HG03520 (cell line): ENCODE data around the gene NUB1.

Experiments
- ATAC-seq: cut with Tn5 transposase; IDR thresholded peaks from one replicate; pipeline ENCODE4 v1.9.1; 2021; ENCODE audit warnings: mild to moderate bottlenecking, moderate library complexity; ENCODE audit not compliant: unreplicated experiment

Gene NUB1

DNA sequence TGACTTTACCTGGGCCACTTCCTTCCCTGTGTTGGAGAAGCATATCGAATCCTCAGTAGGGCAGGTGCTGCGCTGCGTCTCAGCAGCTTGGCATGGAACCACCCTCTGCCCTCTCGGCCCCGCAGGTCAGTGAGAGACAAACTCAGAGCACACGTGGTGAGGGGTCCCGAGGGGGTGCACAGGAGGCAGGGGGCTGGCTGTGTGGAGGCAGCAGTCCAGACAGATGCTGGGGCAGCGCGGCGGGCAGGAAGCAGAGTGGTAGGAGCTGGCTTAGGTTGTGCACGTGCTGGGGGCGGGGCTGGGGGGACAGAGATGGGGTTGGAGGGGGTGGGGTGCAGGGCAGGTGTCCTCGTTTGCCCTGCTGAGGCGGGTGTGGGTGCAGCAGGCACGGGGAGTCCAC is 33.1 kb downstream of the NUB1 start:
- ATAC-seq = no peak

- ATAC-seq = no peak
Observed at GRCh38 chr7:151375530-151376217, 34.1 kb downstream of the NUB1 start.

DNA sequence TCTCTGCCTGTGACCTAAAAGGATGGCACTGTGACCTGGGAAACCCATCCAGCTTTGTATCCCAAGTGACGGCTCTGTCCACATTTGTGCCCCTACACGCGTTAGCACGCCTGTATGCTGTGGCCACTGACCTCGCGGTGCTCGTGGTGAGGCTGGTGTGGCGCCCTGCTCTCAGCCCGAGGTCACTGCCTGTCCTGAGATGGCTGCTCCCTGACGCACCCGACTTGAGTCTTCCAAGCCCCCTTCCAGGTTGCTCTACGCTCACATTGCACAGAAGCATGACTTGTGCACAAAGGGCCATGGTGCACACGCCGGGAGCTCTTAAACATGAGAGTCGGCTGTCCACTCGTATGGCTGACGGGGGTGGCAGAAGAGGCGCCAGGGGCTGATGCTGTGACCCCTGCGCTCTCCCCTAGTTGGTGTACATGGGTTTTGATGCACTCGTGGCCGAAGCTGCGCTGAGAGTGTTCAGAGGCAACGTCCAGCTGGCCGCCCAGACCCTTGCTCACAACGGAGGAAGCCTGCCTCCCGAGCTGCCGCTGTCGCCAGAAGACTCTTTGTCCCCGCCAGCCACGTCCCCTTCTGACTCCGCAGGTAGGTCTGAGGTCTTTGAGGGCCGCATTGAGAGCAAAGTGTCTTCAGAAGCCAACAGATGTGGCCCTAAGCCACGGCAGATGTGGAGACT is 34.7 kb downstream of the NUB1 start:
- ATAC-seq = no peak

DNA sequence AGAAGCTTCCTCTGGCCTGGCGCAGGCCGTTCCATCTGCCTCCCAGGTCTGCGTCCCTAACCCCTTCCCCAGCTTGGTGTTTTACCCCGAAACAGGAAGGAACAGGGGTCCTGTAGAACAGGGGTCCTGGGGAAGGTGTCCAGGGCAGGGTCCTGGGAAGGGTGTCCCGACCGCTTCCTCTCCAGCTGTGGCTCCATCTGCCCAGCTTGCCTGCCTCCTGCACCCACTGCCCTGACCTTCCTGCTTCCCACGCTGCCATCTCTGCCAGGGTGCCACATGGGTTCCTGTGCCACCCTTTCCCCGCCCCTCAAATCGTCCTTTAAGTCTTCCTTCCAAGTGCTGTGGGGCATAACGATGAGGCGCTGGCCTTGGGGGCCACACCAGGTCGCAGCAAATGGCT is 35.8 kb downstream of the NUB1 start:
- no peak for ATAC-seq

DNA sequence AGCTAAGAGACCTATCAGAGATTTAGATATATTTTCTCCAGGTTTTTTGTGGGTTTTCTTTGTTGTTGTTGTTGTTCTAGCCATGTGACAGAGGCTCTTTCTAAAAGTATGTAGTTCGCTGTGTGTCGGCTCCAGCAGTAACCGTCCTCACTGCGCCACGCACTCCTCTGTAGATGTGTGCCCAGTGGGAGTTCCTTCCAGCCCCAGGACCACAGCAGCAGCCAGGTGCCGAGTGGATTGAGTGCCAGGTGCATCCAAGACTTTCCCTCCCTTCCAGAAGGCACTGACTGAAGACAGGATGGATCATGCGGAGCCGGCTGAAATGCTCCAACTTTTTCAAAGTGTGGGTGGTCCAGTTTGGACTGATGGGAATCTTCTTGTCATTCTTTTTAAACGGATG is 36.4 kb downstream of the NUB1 start:
- ATAC-seq = no peak

GRCh38 chr7:151378496-151379192 is 37.0 kb downstream of the NUB1 start:
- no peak for ATAC-seq

GRCh38 chr7:151379193-151379520 is 37.5 kb downstream of the NUB1 start:
- no peak for ATAC-seq

- no peak for ATAC-seq
Observed at GRCh38 chr7:151379534-151380198, 38.1 kb downstream of the NUB1 start.

DNA sequence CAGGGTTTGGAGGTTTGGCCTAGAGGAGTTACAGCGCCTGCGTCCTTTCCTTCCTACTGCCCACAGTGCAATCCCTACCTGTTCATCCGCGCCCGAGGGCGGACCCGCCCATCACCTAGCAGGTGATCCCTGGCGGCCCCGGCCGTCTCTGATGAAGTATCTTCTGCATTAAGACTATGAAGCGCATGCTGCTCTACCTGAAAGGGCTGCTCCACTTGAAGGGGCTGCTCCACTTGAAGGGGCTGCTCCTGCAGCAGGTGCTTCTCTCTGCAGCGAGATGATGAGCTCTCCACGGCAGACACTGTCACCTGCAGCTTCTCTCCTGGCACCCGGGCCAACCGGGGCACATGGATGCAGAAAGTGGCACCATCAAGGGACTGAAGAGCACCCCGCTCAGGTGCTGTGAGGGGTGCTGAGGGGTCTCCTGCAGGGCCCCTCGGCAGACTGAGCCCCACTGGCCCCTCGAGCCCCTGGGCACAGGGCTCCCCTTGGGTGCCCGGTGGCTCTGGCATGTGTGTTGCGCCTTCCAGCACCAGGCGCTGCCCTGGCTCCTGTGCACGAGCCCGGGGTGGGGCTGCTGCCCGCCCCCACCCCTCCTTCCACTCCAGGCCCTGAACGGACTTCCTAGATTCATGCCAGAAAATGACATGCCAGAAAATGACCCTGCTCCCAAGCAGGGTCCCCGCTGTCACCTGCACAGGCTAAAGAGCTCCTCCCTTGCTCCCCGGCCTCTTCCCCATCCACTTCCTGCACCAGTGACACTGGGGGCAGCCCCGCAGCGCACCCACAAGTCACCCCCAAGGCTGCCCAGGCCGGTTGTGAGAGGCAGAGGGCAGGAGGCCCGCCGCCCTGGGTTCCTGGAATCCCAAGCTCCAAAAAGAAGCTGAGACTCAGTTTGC is 38.8 kb downstream of the NUB1 start:
- no peak for ATAC-seq

DNA sequence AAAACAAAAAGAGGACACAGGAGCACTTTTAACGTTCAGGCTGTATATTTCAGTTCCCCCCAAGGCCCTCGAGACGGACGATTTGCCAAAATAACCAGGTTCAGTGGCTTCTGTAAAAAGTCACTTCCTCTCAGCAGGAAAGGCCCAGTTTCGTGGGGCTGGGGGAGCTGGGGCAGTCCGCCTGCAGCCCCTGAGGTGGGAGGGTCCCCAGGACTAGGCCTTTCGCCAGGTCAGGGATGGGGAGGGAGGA is 39.4 kb downstream of the NUB1 start:
- ATAC-seq = no peak

- no peak for ATAC-seq
Observed at GRCh38 chr7:151381348-151382078, 39.9 kb downstream of the NUB1 start.

- ATAC-seq = no peak
Observed at GRCh38 chr7:151382079-151382885, 40.7 kb downstream of the NUB1 start.

- no peak for ATAC-seq
Observed at GRCh38 chr7:151383638-151384351, 42.2 kb downstream of the NUB1 start.

DNA sequence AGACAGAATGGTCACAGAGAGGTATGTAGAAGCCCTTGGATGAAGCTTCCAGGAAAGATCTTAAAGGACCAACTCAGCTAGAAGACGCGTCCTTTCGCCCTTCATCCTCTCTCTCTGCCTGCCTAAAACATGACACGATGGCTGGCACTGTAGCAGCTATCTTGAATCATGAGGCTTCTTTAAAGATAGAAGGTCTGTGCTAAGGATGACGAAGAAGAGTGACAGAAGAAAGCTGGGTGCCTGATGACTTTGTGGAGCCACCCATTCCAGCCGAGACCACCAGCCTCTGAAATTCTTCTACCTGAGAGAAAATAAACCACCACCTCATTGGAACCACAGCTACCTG is 42.7 kb downstream of the NUB1 start:
- no peak for ATAC-seq

GRCh38 chr7:151384776-151385625 is 43.4 kb downstream of the NUB1 start:
- ATAC-seq = no peak

DNA sequence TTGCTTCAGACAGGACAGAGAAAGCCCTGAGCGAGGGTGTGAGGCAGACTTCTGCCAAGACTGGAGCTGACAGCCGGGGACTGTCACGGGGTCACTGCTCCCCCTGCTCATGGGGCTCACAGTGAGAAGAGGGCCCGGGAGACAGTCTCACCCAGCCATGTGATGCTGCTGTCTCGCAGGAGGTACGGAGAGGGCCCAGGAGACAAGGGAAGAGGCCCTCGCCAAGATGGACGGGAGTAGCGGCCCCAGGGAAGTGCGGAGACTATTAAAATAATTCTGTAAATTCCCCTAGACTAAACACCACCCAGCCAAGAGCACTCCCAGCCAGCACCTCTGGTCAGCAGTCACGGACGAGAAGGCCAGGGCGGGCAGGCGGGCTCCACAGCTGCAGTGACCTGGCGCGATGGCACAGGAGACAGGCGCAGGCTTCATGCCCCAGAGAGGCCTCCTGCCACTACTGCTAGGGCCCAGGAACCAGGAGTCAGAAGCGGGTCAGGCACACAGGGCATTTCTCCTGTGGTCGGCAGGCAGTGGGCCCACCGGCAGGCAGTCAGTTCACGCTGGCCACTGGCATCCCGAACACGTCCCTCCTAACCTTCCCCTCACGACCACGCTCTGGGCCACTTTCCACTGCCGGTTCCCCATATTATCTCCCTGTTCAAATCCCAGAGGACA is 44.2 kb downstream of the NUB1 start:
- no peak for ATAC-seq

DNA sequence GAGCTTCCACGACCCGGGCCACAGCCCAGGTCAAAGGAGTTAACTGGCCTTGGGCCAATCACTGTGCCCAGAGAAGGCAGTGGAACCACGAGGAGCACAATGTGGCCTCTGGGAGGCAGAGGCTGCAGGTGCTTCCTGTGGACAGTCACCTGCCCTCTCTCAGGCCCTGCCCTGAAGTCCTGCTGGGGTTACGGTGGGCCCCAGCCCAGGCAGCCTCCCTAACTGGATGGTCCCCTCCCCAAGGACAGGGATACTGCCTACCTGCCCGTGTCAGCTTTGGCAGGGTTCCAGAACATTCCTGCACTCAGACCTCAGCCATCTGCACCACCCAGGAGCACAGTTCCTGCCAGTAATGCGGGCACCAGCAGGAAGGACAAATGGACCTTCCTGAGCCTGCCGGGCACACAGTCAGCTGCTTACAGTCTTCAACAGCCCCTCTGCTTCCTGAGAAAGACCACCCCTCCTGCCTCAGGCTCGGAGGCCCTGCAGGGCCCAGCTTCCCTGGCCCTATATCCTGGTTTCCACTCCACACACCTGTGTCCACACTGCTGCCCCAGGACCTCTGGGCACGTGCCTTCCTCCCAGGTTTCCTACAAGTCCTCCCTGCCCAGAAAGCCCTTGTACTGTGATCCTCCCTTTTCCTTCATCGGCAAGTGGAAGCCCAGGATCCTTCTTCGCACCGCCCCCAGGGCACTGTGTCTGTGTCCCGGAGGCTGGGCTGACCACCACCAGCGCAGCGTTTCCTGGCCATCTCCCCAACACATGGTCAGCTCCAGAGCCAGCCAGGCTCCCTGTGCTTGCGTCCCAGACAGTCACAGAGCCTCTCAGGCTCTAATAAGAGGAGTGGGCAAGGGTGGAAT is 44.9 kb downstream of the NUB1 start:
- no peak for ATAC-seq
